PC-9 (cell line): ENCODE data around the gene HDAC10.

ENCODE experiments used
- CTCF ChIP-seq: fragments of 200-600 bp; sonication (generic); conservative IDR thresholded peaks from 2 replicates; pipeline ENCODE4 v1.6.1; 2017; ENCODE audit warnings: mixed run types, antibody characterized with exemption, mild to moderate bottlenecking, moderate library complexity
- EZH2 ChIP-seq: fragments of 200-600 bp; sonication (generic); IDR thresholded peaks from 2 replicates; pipeline ENCODE4 v1.8.0; 2017; ENCODE audit warnings: antibody characterized with exemption, low read depth

GRCh38 chr22:50286275-50286674, 35.2 kb upstream of the HDAC10 start:
- TF ChIP-seq CTCF, result no peak
- TF ChIP-seq EZH2, result no peak
